AG04450 (cell line): ENCODE results near the gene PDE4A. TPM values are rescaled to one million over a fixed set of nuclear protein-coding genes. Genes with fewer than 3 reads are reported as not detected.

ENCODE experiments used
- CTCF ChIA-PET: fragments of 300-600, 350-600 bp; formaldehyde crosslinking; extraction: SDS; loops from one replicate; lab custom pipeline; 2022; ENCODE audit warnings: antibody characterized with exemption, inconsistent platforms; lab: Charles Lee
- POLR2A ChIA-PET: fragments of 350-600 bp; formaldehyde crosslinking; extraction: SDS; loops from one replicate; lab custom pipeline; 2021; ENCODE audit warnings: antibody characterized with exemption, inconsistent platforms; lab: Yijun Ruan, JAX
- DNase-seq: peaks from one replicate; pipeline ENCODE4 v3.0.0-alpha.2; 2011; ENCODE audit warnings: low read depth, low spot score
- H3K27ac ChIP-seq: one replicate; pipeline ENCODE4 v1.5.1; 2012; ENCODE audit warnings: low read depth, low read length, control low read depth
- H3K27me3 ChIP-seq: one replicate; pipeline ENCODE4 v1.6.0; 2012; ENCODE audit warnings: low read length; ENCODE audit not compliant: control insufficient read depth, insufficient read depth
- H3K4me3 ChIP-seq: 2 replicates; pipeline ENCODE4 v1.5.1; 2011; ENCODE audit warnings: mild to moderate bottlenecking, low read depth, low read length, control low read depth
- H3K9me3 ChIP-seq: 2 replicates; pipeline ENCODE4 v1.5.1; 2012; ENCODE audit warnings: low read length; ENCODE audit not compliant: control insufficient read depth, insufficient read depth
- CTCF ChIP-seq: IDR thresholded peaks from 2 replicates; pipeline ENCODE4 v1.5.1; 2011; ENCODE audit warnings: low read depth, low read length, control low read depth, inconsistent platforms
- polyA plus RNA-seq: library from polyadenylated mRNA; depleted of rRNA; stranded (reverse); fragments of >200 nt; gene quantifications from 2 replicates; pipeline ENCODE4 v1.2.3, GENCODE V29; 2011

PDE4A gene
- polyA plus RNA-seq, 1 experiment = 2.9 TPM

- Histone ChIP-seq H3K9me3 (no peaks in the 10 kb centered on the region; the same call in 1 of the 2 replicates), H3K4me3 (no peak overlapping the region), H3K27me3 (no peaks in the 10 kb centered on the region), H3K27ac (no peak overlapping the region)
- no peak for TF ChIP-seq CTCF
- DNase-seq = no peak
- POLR2A ChIA-PET = no interaction called here
- CTCF ChIA-PET = interaction anchor here (1.9 to 4.4 kb wide), 2 partner anchors 8 to 208 kb away, joined by 4 to 22 read pairs; no protein-coding TSS in a partner anchor
These were observed 71.2 kb downstream of the PDE4A start for GRCh38 chr19:10491472-10492047.

- ChIA-PET POLR2A (no interaction called here), CTCF (interaction anchor here (0.6 to 1.2 kb wide), 2 partner anchors 14 to 66 kb away, joined by 3 to 5 read pairs; no protein-coding TSS in a partner anchor)
- H3K27ac ChIP-seq = no peak overlapping the region
- H3K9me3 ChIP-seq = no peaks in the 10 kb centered on the region; the same call in 1 of the 2 replicates
- H3K4me3 ChIP-seq = no peak overlapping the region
- H3K27me3 ChIP-seq = no peaks in the 10 kb centered on the region
- TF ChIP-seq CTCF = no peak
- no peak for DNase-seq
These were observed 77.0 kb downstream of the PDE4A start for GRCh38 chr19:10497371-10497770.

GRCh38 chr19:10499550-10500246 is 79.4 kb downstream of the PDE4A start:
- ChIA-PET CTCF (interaction anchor here (0.6 to 1.0 kb wide), 2 partner anchors 21 to 63 kb away, joined by 3 to 4 read pairs; no protein-coding TSS in a partner anchor), POLR2A (interaction anchor here (0.7 kb wide), 1 partner anchor 62 kb away, joined by 7 read pairs; no protein-coding TSS in a partner anchor)
- Histone ChIP-seq H3K27ac (no peak overlapping the region), H3K4me3 (no peak overlapping the region), H3K27me3 (no peaks in the 10 kb centered on the region), H3K9me3 (no peaks in the 10 kb centered on the region; the same call in 1 of the 2 replicates)
- TF ChIP-seq CTCF = no peak
- no peak for DNase-seq

- Histone ChIP-seq H3K9me3 (no peaks in the 10 kb centered on the region; the same call in 1 of the 2 replicates), H3K4me3 (no peak overlapping the region), H3K27me3 (no peaks in the 10 kb centered on the region), H3K27ac (no peak overlapping the region)
- CTCF ChIA-PET = interaction anchor here (0.6 to 1.0 kb wide), 2 partner anchors 22 to 63 kb away, joined by 3 to 4 read pairs; no protein-coding TSS in a partner anchor
- no peak for TF ChIP-seq CTCF
- no peak for DNase-seq
- POLR2A ChIA-PET = interaction anchor here (0.7 kb wide), 1 partner anchor 62 kb away, joined by 7 read pairs; no protein-coding TSS in a partner anchor
These were observed 79.9 kb downstream of the PDE4A start for GRCh38 chr19:10500247-10500592.

GRCh38 chr19:10501971-10502523 is 81.7 kb downstream of the PDE4A start:
- no peak for TF ChIP-seq CTCF
- no peak for DNase-seq
- H3K9me3 ChIP-seq = no peaks in the 10 kb centered on the region; the same call in 1 of the 2 replicates
- H3K27ac ChIP-seq = peak overlapping the region; percentile 92
- POLR2A ChIA-PET = interaction anchor here (0.6 kb wide), 1 partner anchor 150 kb away, joined by 7 read pairs; no protein-coding TSS in a partner anchor
- peak overlapping the region; percentile 82 for H3K4me3 ChIP-seq
- H3K27me3 ChIP-seq = no peaks in the 10 kb centered on the region
- CTCF ChIA-PET = no interaction called here
